ENCODE data around the gene KCNH1. TPM values are rescaled to one million over a fixed set of nuclear protein-coding genes. Genes with fewer than 3 reads are reported as not detected.

KCNH1 gene
- total RNA-seq, 1 donor from 2014 or later: not detected

- intact Hi-C loops (cut with micrococcal nuclease): no loop called here
- Mint-ChIP-seq H3K27ac (no peak overlapping the region), H3K4me1 (no peaks in the 10 kb centered on the region), H3K36me3 (ENCODE audit: low read depth) (no peaks in the 10 kb centered on the region), H3K4me3 (no peak overlapping the region), H3K27me3 (peaks cover 16% of the 10 kb centered on the region), H3K9me3 (no peaks in the 10 kb centered on the region)
- no peak for TF ChIP-seq CTCF (IDR thresholded peaks at IDR 0.05)
- POLR2A ChIA-PET: no interaction called here
- DNase-seq: no peak
- ATAC-seq (ENCODE audit: low read depth): no peak
- CTCF ChIA-PET: no interaction called here
These were observed 332.4 kb downstream of the KCNH1 start for GRCh38 chr1:210801501-210801900.

GRCh38 chr1:210800756-210801155 is 333.2 kb downstream of the KCNH1 start:
- no peak for TF ChIP-seq CTCF (IDR thresholded peaks at IDR 0.05)
- ATAC-seq (ENCODE audit: low read depth): no peak
- CTCF ChIA-PET: no interaction called here
- H3K36me3 Mint-ChIP-seq (ENCODE audit: low read depth): no peaks in the 10 kb centered on the region
- H3K9me3 Mint-ChIP-seq: no peaks in the 10 kb centered on the region
- intact Hi-C loops (cut with micrococcal nuclease): no loop called here
- H3K27ac Mint-ChIP-seq: no peak overlapping the region
- H3K4me3 Mint-ChIP-seq: no peak overlapping the region
- no peak for DNase-seq
- H3K4me1 Mint-ChIP-seq: no peaks in the 10 kb centered on the region
- peaks cover 18% of the 10 kb centered on the region for H3K27me3 Mint-ChIP-seq
- POLR2A ChIA-PET: no interaction called here

GRCh38 chr1:210800301-210800700 is 333.6 kb downstream of the KCNH1 start:
- ATAC-seq (ENCODE audit: low read depth): no peak
- H3K36me3 Mint-ChIP-seq (ENCODE audit: low read depth): no peaks in the 10 kb centered on the region
- CTCF ChIA-PET: no interaction called here
- no peaks in the 10 kb centered on the region for H3K4me1 Mint-ChIP-seq
- DNase-seq: no peak
- POLR2A ChIA-PET: no interaction called here
- no peaks in the 10 kb centered on the region for H3K9me3 Mint-ChIP-seq
- no peak overlapping the region for H3K27ac Mint-ChIP-seq
- peaks cover 18% of the 10 kb centered on the region for H3K27me3 Mint-ChIP-seq
- TF ChIP-seq CTCF (IDR thresholded peaks at IDR 0.05): no peak
- H3K4me3 Mint-ChIP-seq: no peak overlapping the region
- intact Hi-C loops (cut with micrococcal nuclease): no loop called here

GRCh38 chr1:210797422-210797821 is 336.5 kb downstream of the KCNH1 start:
- H3K36me3 Mint-ChIP-seq (ENCODE audit: low read depth): no peaks in the 10 kb centered on the region
- H3K4me1 Mint-ChIP-seq: no peaks in the 10 kb centered on the region
- TF ChIP-seq CTCF (IDR thresholded peaks at IDR 0.05): no peak
- intact Hi-C loops (cut with micrococcal nuclease): no loop called here
- no peak overlapping the region for H3K27ac Mint-ChIP-seq
- no peaks in the 10 kb centered on the region for H3K9me3 Mint-ChIP-seq
- DNase-seq: no peak
- CTCF ChIA-PET: no interaction called here
- ATAC-seq (ENCODE audit: low read depth): no peak
- H3K4me3 Mint-ChIP-seq: no peak overlapping the region
- POLR2A ChIA-PET: no interaction called here
- peaks cover 9% of the 10 kb centered on the region for H3K27me3 Mint-ChIP-seq

GRCh38 chr1:210796421-210796820 is 337.5 kb downstream of the KCNH1 start:
- ATAC-seq (ENCODE audit: low read depth) (no peak), DNase-seq (no peak)
- H3K27me3 Mint-ChIP-seq: peaks cover 5% of the 10 kb centered on the region
- ChIA-PET POLR2A (no interaction called here), CTCF (no interaction called here)
- no peaks in the 10 kb centered on the region for H3K9me3 Mint-ChIP-seq
- H3K27ac Mint-ChIP-seq: no peak overlapping the region
- H3K36me3 Mint-ChIP-seq (ENCODE audit: low read depth): no peaks in the 10 kb centered on the region
- intact Hi-C loops (cut with micrococcal nuclease): no loop called here
- no peak overlapping the region for H3K4me3 Mint-ChIP-seq
- no peaks in the 10 kb centered on the region for H3K4me1 Mint-ChIP-seq
- TF ChIP-seq CTCF (IDR thresholded peaks at IDR 0.05): no peak

All from activated B cell treated with CpG ODN at 0.5 μM for 24 hours (primary cell).